GM12892 (cell line): ENCODE results near the gene LEAP2.

Source experiments
- POLR2A ChIP-seq: IDR thresholded peaks from 2 replicates; pipeline ENCODE4 v1.6.1; 2011; ENCODE audit warnings: low read depth, low read length, control low read depth
- TAF1 ChIP-seq: IDR thresholded peaks from 2 replicates; pipeline ENCODE4 v1.6.1; 2011; ENCODE audit warnings: low read depth, mild to moderate bottlenecking, control low read depth, low read length, borderline replicate concordance

DNA sequence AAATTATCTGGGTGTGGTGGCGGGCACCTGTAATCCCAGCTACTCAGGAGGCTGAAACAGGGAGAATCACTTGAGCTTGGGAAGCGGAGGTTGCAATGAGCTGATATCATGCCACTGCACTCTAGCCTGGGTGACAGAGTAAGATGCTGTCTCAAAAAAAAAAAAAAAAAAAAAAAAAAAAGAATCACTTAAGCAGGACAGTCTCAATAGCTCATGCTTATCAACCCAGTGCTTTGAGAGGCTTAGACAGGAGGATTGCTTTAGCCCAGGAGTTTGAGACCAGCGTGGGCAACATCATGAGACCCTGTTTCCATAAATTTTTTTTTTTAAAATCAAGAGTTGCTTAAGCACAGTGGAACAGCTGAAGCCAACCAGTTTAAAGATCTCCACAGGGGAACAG lies 42.6 kb downstream of the LEAP2 start:
- no peak for TF ChIP-seq POLR2A
- TF ChIP-seq TAF1: no peak
